SK-N-SH (cell line): Measurements from ENCODE around the gene LPCAT1. TPM values are rescaled to one million over a fixed set of nuclear protein-coding genes. Genes with fewer than 3 reads are reported as not detected.

ENCODE experiments used
- CTCF ChIA-PET: fragments of 300-600, 350-600 bp; formaldehyde crosslinking; extraction: SDS; loops from one replicate; lab custom pipeline; 2021; lab: Yijun Ruan, JAX
- POLR2A ChIA-PET: fragments of 350-600 bp; sonication (Branson Sonifier 250); formaldehyde crosslinking; extraction: SDS; loops from one replicate; lab custom pipeline; 2020; ENCODE audit warnings: antibody characterized with exemption, inconsistent platforms; lab: Yijun Ruan, JAX
- DNase-seq: peaks from one replicate; pipeline ENCODE4 v3.0.0; 2012
- H2AFZ ChIP-seq: fragments of 200-600 bp; sonication (generic); 2 replicates; pipeline ENCODE4 v1.8.1; 2016; ENCODE audit warnings: antibody characterized with exemption, mild to moderate bottlenecking, low read depth
- H3F3A ChIP-seq: fragments of 200-600 bp; sonication (generic); replicated peaks from 2 replicates; pipeline ENCODE3; 2016; ENCODE audit warnings: antibody characterized with exemption, mild to moderate bottlenecking; ENCODE audit not compliant: insufficient read depth
- H3K27ac ChIP-seq, 2 experiments: fragments of 200-500 bp in 1 of 2; fragments of 200-600 bp in 1 of 2; sonication (Bioruptor generic) in 1 of 2; sonication (generic), shearing (Covaris generic) in 1 of 2; 2 replicates each; pipeline versions ENCODE4 v1.5.1 to v1.6.1; 2014 to 2016; ENCODE audit warnings: low read depth in 2 of 2, inconsistent platforms in 1 of 2, low read length in 1 of 2, mild to moderate bottlenecking in 1 of 2, mixed read lengths in 1 of 2
- H3K27me3 ChIP-seq: fragments of 200-600 bp; sonication (generic), shearing (Covaris generic); 2 replicates; pipeline ENCODE4 v1.6.1; 2016; ENCODE audit warnings: mixed run types; ENCODE audit not compliant: insufficient read depth
- H3K36me3 ChIP-seq, 2 experiments: fragments of 200-500 bp in 1 of 2; fragments of 200-600 bp in 1 of 2; sonication (Bioruptor generic) in 1 of 2; sonication (generic) in 1 of 2; replicated peaks in 1 of 2; 2 replicates each; pipeline versions ENCODE3 to v1.5.1; 2014 to 2016; ENCODE audit warnings: low read length in 1 of 2, mild to moderate bottlenecking in 1 of 2; ENCODE audit not compliant: insufficient read depth in 2 of 2, control insufficient read depth in 1 of 2
- H3K4me1 ChIP-seq, 2 experiments: fragments of 200-500 bp in 1 of 2; fragments of 200-600 bp in 1 of 2; sonication (Bioruptor generic) in 1 of 2; sonication (generic), shearing (Covaris generic) in 1 of 2; 2 replicates each; pipeline versions ENCODE4 v1.5.1 to v1.6.1; 2014 to 2016; ENCODE audit warnings: low read depth in 1 of 2, low read length in 1 of 2, mixed run types in 1 of 2; ENCODE audit not compliant: insufficient read depth in 2 of 2, control insufficient read depth in 1 of 2
- H3K4me2 ChIP-seq: fragments of 200-600 bp; sonication (generic), shearing (Covaris generic); 2 replicates; pipeline ENCODE4 v1.6.1; 2017; ENCODE audit warnings: mixed run types
- H3K4me3 ChIP-seq, 2 experiments: fragments of 200-500 bp in 1 of 2; fragments of 200-600 bp in 1 of 2; sonication (Bioruptor generic) in 1 of 2; sonication (generic), shearing (Covaris generic) in 1 of 2; 2 replicates each; pipeline versions ENCODE4 v1.5.1 to v1.8.1; 2014 to 2016; ENCODE audit warnings: low read depth in 2 of 2, inconsistent platforms in 1 of 2, low read length in 1 of 2, mild to moderate bottlenecking in 1 of 2, mixed read lengths in 1 of 2, moderate library complexity in 1 of 2
- H3K79me2 ChIP-seq: fragments of 200-600 bp; sonication (generic); 2 replicates; pipeline ENCODE4 v1.8.1; 2017; ENCODE audit warnings: mild to moderate bottlenecking; ENCODE audit not compliant: insufficient read depth
- H3K9ac ChIP-seq: fragments of 200-600 bp; sonication (generic); 2 replicates; pipeline ENCODE4 v1.6.1; 2017; ENCODE audit warnings: mixed run types
- H3K9me2 ChIP-seq: fragments of 200-600 bp; sonication (generic); 2 replicates; pipeline ENCODE4 v1.6.1; 2017; ENCODE audit warnings: mixed run types
- H3K9me3 ChIP-seq: fragments of 200-600 bp; sonication (generic); 2 replicates; pipeline ENCODE4 v1.6.1; 2017; ENCODE audit warnings: mixed run types, mild to moderate bottlenecking, moderate library complexity
- H4K20me1 ChIP-seq: fragments of 200-600 bp; sonication (generic); 2 replicates; pipeline ENCODE4 v1.6.1; 2017; ENCODE audit warnings: mild to moderate bottlenecking, mixed run types; ENCODE audit not compliant: insufficient read depth
- CHD2 ChIP-seq: fragments of 150-350 bp; IDR thresholded peaks from 2 replicates; pipeline ENCODE4 v1.6.1; 2018; ENCODE audit warnings: low read length; ENCODE audit not compliant: partially characterized antibody
- CTCF ChIP-seq: fragments of 200-600 bp; sonication (generic); IDR thresholded peaks from 2 replicates; pipeline ENCODE4 v1.6.1; 2017; ENCODE audit warnings: antibody characterized with exemption, mild to moderate bottlenecking, moderate library complexity
- EP300 ChIP-seq, 2 experiments: IDR thresholded peaks; 2 replicates each; pipeline versions ENCODE4 v1.4.0 to v1.6.1; 2012; ENCODE audit warnings: borderline replicate concordance in 1 of 2, low read depth in 1 of 2, low read length in 1 of 2
- EZH2phosphoT487 ChIP-seq: fragments of 200-600 bp; sonication (generic); IDR thresholded peaks from 2 replicates; pipeline ENCODE4 v1.6.1; 2017; ENCODE audit warnings: low read depth, mixed run types, mild to moderate bottlenecking, antibody characterized with exemption, moderate library complexity, borderline replicate concordance
- FOXJ3 ChIP-seq: sonication (generic); formaldehyde crosslinking; IDR thresholded peaks from 2 replicates; pipeline ENCODE4 v1.5.1; 2020; ENCODE audit warnings: mild to moderate bottlenecking, missing genetic modification reagents
- FOXM1 ChIP-seq: IDR thresholded peaks from 2 replicates; pipeline ENCODE4 v1.4.0; 2012; ENCODE audit warnings: low read depth, mild to moderate bottlenecking
- GATA2 ChIP-seq: sonication (generic); formaldehyde crosslinking; IDR thresholded peaks from 2 replicates; pipeline ENCODE4 v1.5.0; 2020; ENCODE audit warnings: mild to moderate bottlenecking, missing genetic modification reagents
- IRF3 ChIP-seq: fragments of 150-350 bp; IDR thresholded peaks from 2 replicates; pipeline ENCODE4 v1.6.1; 2016; ENCODE audit warnings: mild to moderate bottlenecking, low read depth, low read length
- NFIC ChIP-seq: IDR thresholded peaks from 2 replicates; pipeline ENCODE4 v1.4.0; 2012; ENCODE audit warnings: borderline replicate concordance
- NRF1 ChIP-seq: IDR thresholded peaks from 2 replicates; pipeline ENCODE4 v1.6.1; 2012; ENCODE audit warnings: low read depth, mild to moderate bottlenecking, low read length
- PBX3 ChIP-seq: IDR thresholded peaks from 2 replicates; pipeline ENCODE4; 2012
- RAD21 ChIP-seq: IDR thresholded peaks from 2 replicates; pipeline ENCODE4 v1.6.1; 2012; ENCODE audit warnings: mild to moderate bottlenecking, low read length
- RFX5 ChIP-seq: IDR thresholded peaks from 2 replicates; pipeline ENCODE4 v1.6.1; 2012; ENCODE audit warnings: mild to moderate bottlenecking, improper control_type of control experiment, low read length
- RXRA ChIP-seq: IDR thresholded peaks from 2 replicates; pipeline ENCODE4 v1.4.0; 2012; ENCODE audit warnings: low read depth, mild to moderate bottlenecking, borderline replicate concordance
- SIN3A ChIP-seq: IDR thresholded peaks from 2 replicates; pipeline ENCODE4 v1.6.1; 2012; ENCODE audit warnings: low read depth, mild to moderate bottlenecking, low read length, moderate library complexity, borderline replicate concordance
- SMC3 ChIP-seq: IDR thresholded peaks from 2 replicates; pipeline ENCODE4 v1.6.1; 2012; ENCODE audit warnings: low read depth, low read length, improper control_type of control experiment
- TCF12 ChIP-seq: IDR thresholded peaks from 2 replicates; pipeline ENCODE4 v1.4.0; 2012
- TEAD4 ChIP-seq: IDR thresholded peaks from 2 replicates; pipeline ENCODE4 v1.4.0; 2012; ENCODE audit warnings: mild to moderate bottlenecking, borderline replicate concordance; ENCODE audit not compliant: insufficient read depth
- USF1 ChIP-seq: IDR thresholded peaks from 2 replicates; pipeline ENCODE4 v1.4.0; 2012; ENCODE audit warnings: low read depth, borderline replicate concordance
- YY1 ChIP-seq: IDR thresholded peaks from 2 replicates; pipeline ENCODE4 v1.4.0; 2012; ENCODE audit warnings: low read depth, mild to moderate bottlenecking
- WGBS: methylation state at CpG from one replicate; pipeline ENCODE4 v1.1.6; 2017; ENCODE audit warnings: low lambda C conversion rate; 5-methylcytosine and 5-hydroxymethylcytosine counted together
- polyA plus RNA-seq, 3 experiments: library from polyadenylated mRNA; depleted of rRNA; stranded (reverse); fragments of >200 nt; gene quantifications; 2 replicates each; pipeline ENCODE4 v1.2.3, GENCODE V29; 2012

Gene LPCAT1
- polyA plus RNA-seq, 1 of the 3 experiments (the other 2 are of a cell fraction): 42.3 TPM

GRCh38 chr5:1537603-1538154 lies 13.9 kb upstream of the LPCAT1 start:
- no peak for TF ChIP-seq EZH2phosphoT487
- TF ChIP-seq TEAD4: no peak
- TF ChIP-seq SMC3: no peak
- TF ChIP-seq RFX5: no peak
- TF ChIP-seq FOXM1: no peak
- no peak for TF ChIP-seq NFIC
- no peak for TF ChIP-seq FOXJ3 (CRISPR knock-in tag)
- no peak for TF ChIP-seq TCF12
- Histone ChIP-seq H3K79me2 (no peaks in the 10 kb centered on the region), H3K36me3 (no peaks in the 10 kb centered on the region), H3K27ac (no peak overlapping the region), H2AFZ (no peak overlapping the region), H3K4me3 (no peak overlapping the region), H3K9me2 (no peaks in the 10 kb centered on the region), H3K9me3 (no peaks in the 10 kb centered on the region), H3K27me3 (no peaks in the 10 kb centered on the region), H3K4me2 (no peak overlapping the region), H3F3A (peaks cover 7% of the 10 kb centered on the region), H3K4me1 (no peaks in the 10 kb centered on the region; a peak in 1 of 4 replicates), H4K20me1 (no peaks in the 10 kb centered on the region), H3K9ac (no peak overlapping the region)
- ChIA-PET POLR2A (no interaction called here), CTCF (interaction anchor here (1.7 kb wide), 1 partner anchor 69 kb away, joined by 3 read pairs; no protein-coding TSS in a partner anchor)
- 85% methylated on average over 20 of the region's 20 CpGs for WGBS
- DNase-seq: no peak

- Histone ChIP-seq H2AFZ (peak overlapping the region; percentile 72), H3K36me3 (no peaks in the 10 kb centered on the region), H3K9ac (no peak overlapping the region), H3F3A (peaks cover 3% of the 10 kb centered on the region), H3K9me2 (no peaks in the 10 kb centered on the region)
- POLR2A ChIA-PET: no interaction called here
- CTCF ChIA-PET: interaction anchor here (1.3 to 1.7 kb wide), 2 partner anchors 11 to 69 kb away, joined by 3 to 5 read pairs; no protein-coding TSS in a partner anchor
- no peak for TF ChIP-seq CHD2
- TF ChIP-seq SIN3A: no peak
- TF ChIP-seq CTCF: no peak
- no peak for TF ChIP-seq EZH2phosphoT487
- no peak for TF ChIP-seq IRF3
- TF ChIP-seq NRF1: no peak
- no peak for TF ChIP-seq EP300 (IDR thresholded peaks at IDR 0.05; ENCODE audit: borderline replicate concordance in 1 of 2, low read depth in 1 of 2, low read length in 1 of 2)
- TF ChIP-seq YY1: no peak
- TF ChIP-seq RXRA: no peak
- TF ChIP-seq GATA2 (CRISPR knock-in tag): no peak
- TF ChIP-seq TEAD4: no peak
- no peak for TF ChIP-seq USF1
- TF ChIP-seq SMC3: no peak
- no peak for TF ChIP-seq PBX3
- no peak for TF ChIP-seq RAD21
- TF ChIP-seq, all 33 proteins: peak for 0
- Histone ChIP-seq H3K9me3 (no peaks in the 10 kb centered on the region), H3K27me3 (0 out of 2 replicates have a peak, but pooled peaks cover 5% of the 10 kb centered on the region), H4K20me1 (no peaks in the 10 kb centered on the region), H3K4me3 (peak overlapping the region in 1 of 2 experiments; percentile 30; a peak in 2 of 4 replicates), H3K27ac (no peak overlapping the region), H3K4me2 (peak overlapping the region; percentile 63), H3K79me2 (no peaks in the 10 kb centered on the region), H3K4me1 (no peaks in the 10 kb centered on the region; a peak in 1 of 4 replicates)
- DNase-seq: no peak
- 59% methylated on average over 8 of the region's 8 CpGs for WGBS
Measured at GRCh38 chr5:1536871-1537602, 13.3 kb upstream of the LPCAT1 start.
